GM21786 (cell line): Measurements from ENCODE around the gene EEF2.
"Not testable (repeated sequence)": the region's sequence is repeated elsewhere in the genome, so short reads cannot be mapped to it uniquely, and the experiment has no call there.

Experiments
- ATAC-seq: cut with Tn5 transposase; IDR thresholded peaks from one replicate; pipeline ENCODE4 v1.9.1; 2021; ENCODE audit not compliant: unreplicated experiment

The EEF2 gene

GRCh38 chr19:4015705-4016402 is 30.6 kb upstream of the EEF2 start:
- no peak for ATAC-seq

DNA sequence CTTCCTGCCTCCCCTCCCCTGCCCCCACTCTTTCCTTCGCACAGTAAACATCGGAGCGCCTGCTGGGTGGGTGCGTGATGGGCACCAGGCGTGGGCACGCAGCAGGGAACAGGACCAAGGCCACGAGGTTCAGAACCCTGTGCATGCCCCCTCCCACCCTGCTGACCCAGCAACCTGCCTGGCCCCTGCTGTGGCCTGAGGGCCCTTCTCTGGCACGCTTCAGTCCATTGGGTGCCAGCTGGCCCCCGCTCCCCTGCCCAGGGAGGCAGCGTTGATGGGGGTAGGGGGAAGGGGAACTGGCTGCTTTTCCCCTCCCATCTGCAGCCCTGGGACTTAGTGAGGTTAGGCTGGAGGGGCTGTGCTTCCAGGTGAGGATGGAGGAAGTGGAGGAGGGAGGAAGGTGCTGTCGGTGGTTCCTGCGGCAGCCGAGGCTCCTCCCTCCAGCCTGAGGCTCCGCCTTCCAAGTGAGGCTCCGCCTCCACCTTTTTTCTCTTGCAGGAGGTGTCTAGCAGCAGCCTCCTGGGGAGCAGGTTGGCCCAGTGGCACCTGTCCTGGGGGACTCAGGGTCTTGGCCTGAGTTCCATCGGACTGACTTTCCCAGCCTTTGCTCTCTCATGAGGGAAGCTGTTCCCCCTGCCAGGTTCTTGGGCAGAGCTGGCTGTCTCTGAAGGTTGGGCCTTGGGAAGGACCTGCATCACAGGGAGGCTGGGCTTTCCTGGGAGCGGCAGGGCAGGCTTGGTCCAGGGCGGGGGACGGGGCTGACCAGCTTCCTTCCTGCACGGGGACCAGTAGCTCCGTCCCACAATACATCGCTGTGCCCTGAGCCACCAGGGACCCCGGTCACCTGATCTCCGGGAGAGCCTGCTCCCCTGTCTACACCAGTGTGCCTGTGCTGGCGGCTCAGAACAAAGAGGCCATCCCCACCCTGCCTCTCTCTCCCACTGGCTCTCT is 29.6 kb upstream of the EEF2 start:
- no peak for ATAC-seq

- no peak for ATAC-seq
These were observed 28.8 kb upstream of the EEF2 start for GRCh38 chr19:4013886-4014540.

DNA sequence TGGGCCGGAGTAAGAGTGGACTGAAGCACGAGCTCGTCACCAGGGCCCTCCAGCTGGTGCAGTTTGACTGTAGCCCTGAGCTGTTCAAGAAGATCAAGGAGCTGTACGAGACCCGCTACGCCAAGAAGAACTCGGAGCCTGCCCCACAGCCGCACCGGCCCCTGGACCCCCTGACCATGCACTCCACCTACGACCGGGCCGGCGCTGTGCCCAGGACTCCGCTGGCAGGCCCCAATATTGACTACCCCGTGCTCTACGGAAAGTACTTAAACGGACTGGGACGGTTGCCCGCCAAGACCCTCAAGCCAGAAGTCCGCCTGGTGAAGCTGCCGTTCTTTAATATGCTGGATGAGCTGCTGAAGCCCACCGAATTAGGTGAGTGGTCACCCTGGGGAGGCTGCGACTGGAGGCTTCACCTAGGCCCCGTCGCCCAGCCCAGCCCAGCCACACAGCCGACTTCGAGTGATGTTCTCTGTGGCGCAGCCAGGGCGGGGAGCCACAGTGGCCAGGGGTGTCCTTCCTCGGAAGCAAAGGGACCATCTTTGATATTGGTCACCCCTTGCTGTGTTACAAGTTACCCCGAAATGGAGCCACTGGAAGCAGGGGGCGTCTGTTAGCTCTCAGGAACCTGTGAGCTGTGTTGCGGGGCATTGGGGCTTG is 27.8 kb upstream of the EEF2 start:
- no peak for ATAC-seq

GRCh38 chr19:4012092-4012974 is 27.1 kb upstream of the EEF2 start:
- ATAC-seq = no peak

GRCh38 chr19:4011430-4011829 is 26.2 kb upstream of the EEF2 start:
- ATAC-seq = not testable (repeated sequence)

- ATAC-seq = no peak
These were observed 25.5 kb upstream of the EEF2 start for GRCh38 chr19:4010808-4011110.

DNA sequence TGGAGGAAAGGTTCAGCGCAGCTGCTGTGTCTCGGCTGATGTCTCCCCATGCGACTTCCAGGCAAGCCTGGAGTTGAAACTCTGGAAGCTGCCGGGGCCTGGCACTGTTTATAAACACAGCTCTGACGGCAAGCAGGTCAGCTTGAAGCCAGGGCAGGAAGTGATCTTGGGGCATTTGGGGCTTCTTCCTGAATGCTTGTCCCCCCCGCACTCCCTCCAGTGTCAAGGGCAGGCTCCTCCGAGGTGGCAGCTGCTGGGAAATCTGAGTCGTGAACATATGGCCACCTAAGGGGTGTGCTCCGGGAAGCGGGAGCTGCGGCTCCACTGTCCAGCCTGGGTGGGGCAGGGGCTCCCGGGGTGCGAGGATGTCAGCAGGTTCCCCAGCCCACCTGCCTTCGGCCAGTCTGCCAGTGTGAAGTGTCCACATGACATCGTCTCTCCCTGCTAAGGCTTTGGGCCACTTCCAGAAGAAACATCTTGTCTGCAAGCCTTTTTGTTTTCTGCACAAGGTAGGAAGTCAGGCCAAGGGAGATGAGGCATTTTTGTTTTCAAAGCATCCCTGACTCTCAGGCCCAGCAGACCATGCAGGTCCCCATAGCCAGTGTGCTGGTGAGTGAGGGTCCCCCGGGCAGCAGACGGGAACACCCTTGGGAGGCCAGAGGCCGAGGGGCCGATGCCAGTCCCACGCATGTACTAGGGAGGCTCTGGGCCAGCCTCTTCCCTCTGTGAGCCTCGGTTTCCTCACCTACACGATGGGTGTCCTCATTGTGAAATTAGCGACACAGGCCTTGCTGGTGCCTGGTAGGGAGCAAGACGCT is 24.9 kb upstream of the EEF2 start:
- ATAC-seq = no peak

- ATAC-seq = no peak
These were observed 22.7 kb upstream of the EEF2 start for GRCh38 chr19:4007836-4008539.

- peak; percentile 82 for ATAC-seq
These were observed 22.0 kb upstream of the EEF2 start, which contains the start of gene PIAS4 for GRCh38 chr19:4007021-4007835. Gene PIAS4, plus strand, starts transcription at chr19:4007736. Its CDS starts 25 bp downstream, at chr19:4007761.

GRCh38 chr19:4005436-4005835 is 20.2 kb upstream of the EEF2 start:
- ATAC-seq = not testable (repeated sequence)

DNA sequence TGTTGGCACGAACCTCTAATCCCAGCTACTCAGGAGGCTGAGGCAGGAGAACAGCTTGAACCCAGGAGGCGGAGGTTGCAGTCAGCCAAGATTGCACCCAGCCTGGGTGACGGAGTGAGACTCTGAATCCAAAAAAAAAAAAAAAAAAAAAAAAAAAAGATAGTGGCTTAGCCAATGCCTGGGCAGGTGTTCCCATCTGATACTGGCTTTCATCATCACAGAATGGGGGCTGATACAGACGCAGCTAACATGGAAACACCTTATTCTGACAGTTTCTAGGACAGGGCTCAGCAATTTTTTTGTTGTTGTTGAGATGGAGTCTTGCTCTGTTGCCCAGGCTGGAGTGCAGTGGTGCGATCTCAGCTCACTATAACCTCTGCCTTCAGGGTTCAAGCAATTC is 15.5 kb upstream of the EEF2 start:
- not testable (repeated sequence) for ATAC-seq

DNA sequence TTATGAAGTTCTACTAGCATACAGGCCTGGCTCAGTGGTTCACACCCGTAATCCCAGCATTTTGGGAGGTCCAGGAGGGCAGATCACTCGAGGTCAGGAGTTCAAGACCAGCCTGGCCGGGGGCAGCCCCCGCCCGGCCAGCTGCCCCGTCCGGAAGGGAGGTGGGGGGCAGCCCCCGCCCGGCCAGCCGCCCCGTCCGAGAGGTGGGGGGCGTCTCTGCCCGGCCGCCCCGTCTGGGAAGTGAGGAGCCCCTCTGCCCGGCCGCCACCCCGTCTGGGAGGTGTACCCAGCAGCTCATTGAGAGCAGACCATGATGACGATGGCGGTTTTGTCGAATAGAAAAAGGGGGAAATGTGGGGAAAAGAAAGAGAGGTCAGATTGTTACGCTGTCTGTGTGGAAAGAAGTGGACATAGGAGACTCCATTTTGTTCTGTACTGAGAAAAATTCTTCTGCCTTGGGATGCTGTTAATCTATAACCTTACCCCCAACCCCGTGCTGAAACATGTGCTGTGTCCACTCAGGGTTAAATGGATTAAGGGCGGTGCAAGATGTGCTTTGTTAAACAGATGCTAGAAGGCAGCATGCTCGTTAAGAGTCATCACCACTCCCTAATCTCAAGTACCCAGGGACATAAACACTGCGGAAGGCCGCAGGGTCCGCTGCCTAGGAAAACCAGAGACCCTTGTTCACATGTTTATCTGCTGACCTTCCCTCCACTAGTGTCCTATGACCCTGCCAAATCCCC is 13.6 kb upstream of the EEF2 start:
- ATAC-seq = not testable (repeated sequence)

DNA sequence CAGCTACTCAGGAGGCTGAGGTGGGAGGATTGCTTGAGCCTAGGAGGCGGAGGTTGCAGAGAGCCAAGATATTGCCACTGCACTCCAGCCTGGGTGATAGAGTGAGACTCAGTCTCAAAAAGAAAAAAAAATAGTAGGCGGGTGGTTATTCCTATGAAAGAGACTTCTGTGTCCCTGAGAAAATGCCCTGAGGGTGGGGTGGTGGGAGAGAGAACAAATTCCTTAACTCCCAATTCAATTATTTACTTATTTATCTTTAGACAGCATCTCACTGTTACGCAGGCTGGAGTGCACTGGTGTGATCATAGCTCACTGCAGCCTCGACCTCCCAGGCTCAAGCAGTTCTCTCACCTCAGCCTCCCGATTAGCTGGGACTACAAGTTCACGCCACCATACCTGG is 10.3 kb upstream of the EEF2 start:
- ATAC-seq = no peak

- no peak for ATAC-seq
These were observed 5.5 kb upstream of the EEF2 start for GRCh38 chr19:3990815-3991117.

GRCh38 chr19:3987619-3988371 is 2.5 kb upstream of the EEF2 start:
- no peak for ATAC-seq
